MM.1S (cell line): ENCODE results near the gene PREX1.

Experiments used
- DNase-seq: peaks from one replicate; pipeline ENCODE4 v3.0.0-alpha.2; 2015
- H2AFZ ChIP-seq: fragments of 300-600 bp; sonication (generic); 2 replicates; pipeline ENCODE4 v1.6.0; 2016; ENCODE audit warnings: antibody characterized with exemption, low read length
- H3F3A ChIP-seq: fragments of 300-600 bp; sonication (generic); 2 replicates; pipeline ENCODE4 v1.6.1; 2016; ENCODE audit warnings: mild to moderate bottlenecking, antibody characterized with exemption, low read length, moderate library complexity, mixed read lengths; ENCODE audit not compliant: insufficient read depth
- H3K27ac ChIP-seq: fragments of 300-600 bp; sonication (generic); 2 replicates; pipeline ENCODE4 v1.5.1; 2016; ENCODE audit warnings: mild to moderate bottlenecking, low read length
- H3K27me3 ChIP-seq: fragments of 300-600 bp; sonication (generic); replicated peaks from 2 replicates; pipeline ENCODE4 v1.6.0; 2016; ENCODE audit warnings: low read length; ENCODE audit not compliant: insufficient read depth
- H3K36me3 ChIP-seq: fragments of 300-600 bp; sonication (generic); replicated peaks from 2 replicates; pipeline ENCODE4 v1.6.1; 2016; ENCODE audit warnings: mild to moderate bottlenecking, low read length, mixed read lengths; ENCODE audit not compliant: insufficient read depth
- H3K4me1 ChIP-seq: fragments of 300-600 bp; sonication (generic); 2 replicates; pipeline ENCODE4 v1.6.1; 2016; ENCODE audit warnings: low read length, mixed read lengths
- H3K4me2 ChIP-seq: fragments of 300-600 bp; sonication (generic); 2 replicates; pipeline ENCODE4 v1.6.0; 2016; ENCODE audit warnings: low read depth, low read length
- H3K4me3 ChIP-seq: fragments of 300-600 bp; sonication (generic); 2 replicates; pipeline ENCODE4 v1.5.1; 2016; ENCODE audit warnings: low read length, mixed read lengths
- H3K79me2 ChIP-seq: fragments of 300-600 bp; sonication (generic); 2 replicates; pipeline ENCODE4 v1.6.1; 2016; ENCODE audit warnings: mixed run types, low read length, mixed read lengths
- H3K9ac ChIP-seq: fragments of 300-600 bp; sonication (generic); 2 replicates; pipeline ENCODE4 v1.6.1; 2016; ENCODE audit warnings: low read length, mixed read lengths
- H3K9me2 ChIP-seq: fragments of 300-600 bp; sonication (generic); replicated peaks from 2 replicates; pipeline ENCODE4 v1.6.1; 2016; ENCODE audit warnings: mild to moderate bottlenecking, low read length, mixed read lengths; ENCODE audit not compliant: insufficient read depth
- H3K9me3 ChIP-seq: fragments of 300-600 bp; sonication (generic); replicated peaks from 2 replicates; pipeline ENCODE4 v1.6.1; 2016; ENCODE audit warnings: mild to moderate bottlenecking, low read length, mixed read lengths; ENCODE audit not compliant: insufficient read depth
- H4K20me1 ChIP-seq: fragments of 300-600 bp; sonication (generic); 2 replicates; pipeline ENCODE4 v1.6.1; 2016; ENCODE audit warnings: mild to moderate bottlenecking, low read length, moderate library complexity, mixed read lengths; ENCODE audit not compliant: insufficient read depth
- CTCF ChIP-seq: fragments of 300-600 bp; sonication (generic); IDR thresholded peaks from 2 replicates; pipeline ENCODE4 v1.5.1; 2016; ENCODE audit warnings: antibody characterized with exemption, low read length, mixed read lengths
- EZH2 ChIP-seq: fragments of 300-600 bp; sonication (generic); optimal IDR thresholded peaks from 2 replicates; pipeline ENCODE3; 2017; ENCODE audit warnings: low read depth, mild to moderate bottlenecking, antibody characterized with exemption, low read length, mixed read lengths
- EZH2phosphoT487 ChIP-seq: fragments of 300-600 bp; sonication (generic); IDR thresholded peaks from 2 replicates; pipeline ENCODE4 v1.6.1; 2018; ENCODE audit warnings: antibody characterized with exemption, low read length

PREX1 gene

GRCh38 chr20:48729538-48729937 is 98.3 kb downstream of the PREX1 start:
- no peak overlapping the region for H3K4me2 ChIP-seq
- no peaks in the 10 kb centered on the region for H3F3A ChIP-seq

GRCh38 chr20:48728042-48728825 is 99.6 kb downstream of the PREX1 start:
- no peak overlapping the region for H3K27ac ChIP-seq
- H4K20me1 ChIP-seq, result no peaks in the 10 kb centered on the region
- DNase-seq, result no peak
- H3K4me3 ChIP-seq, result no peak overlapping the region
- no peaks in the 10 kb centered on the region for H3K9me2 ChIP-seq
- H2AFZ ChIP-seq, result no peak overlapping the region
- no peaks in the 10 kb centered on the region for H3K79me2 ChIP-seq
- H3F3A ChIP-seq, result no peaks in the 10 kb centered on the region
- H3K4me1 ChIP-seq, result no peaks in the 10 kb centered on the region
- no peaks in the 10 kb centered on the region for H3K36me3 ChIP-seq
- no peaks in the 10 kb centered on the region for H3K9me3 ChIP-seq
- TF ChIP-seq EZH2phosphoT487 (no peak), CTCF (no peak)
- no peak overlapping the region for H3K4me2 ChIP-seq
- no peaks in the 10 kb centered on the region for H3K27me3 ChIP-seq
- H3K9ac ChIP-seq, result no peak overlapping the region

More at GRCh38 chr20:48729538-48729937, 98.3 kb downstream of the PREX1 start:
- H3K36me3 ChIP-seq, result no peaks in the 10 kb centered on the region
- no peak overlapping the region for H3K4me3 ChIP-seq
- H3K9me2 ChIP-seq, result no peaks in the 10 kb centered on the region
- no peak overlapping the region for H3K9ac ChIP-seq
- TF ChIP-seq CTCF (no peak), EZH2 (no peak), EZH2phosphoT487 (no peak)
- H3K4me1 ChIP-seq, result no peaks in the 10 kb centered on the region
- H3K9me3 ChIP-seq, result no peaks in the 10 kb centered on the region
- DNase-seq, result no peak
- no peaks in the 10 kb centered on the region for H3K27me3 ChIP-seq
- no peaks in the 10 kb centered on the region for H3K79me2 ChIP-seq
- H3K27ac ChIP-seq, result no peak overlapping the region
- no peak overlapping the region for H2AFZ ChIP-seq
- H4K20me1 ChIP-seq, result no peaks in the 10 kb centered on the region

GRCh38 chr20:48727226-48727625 is 100.6 kb downstream of the PREX1 start:
- H3K27ac ChIP-seq, result no peak overlapping the region
- TF ChIP-seq EZH2 (no peak), EZH2phosphoT487 (no peak), CTCF (no peak)

More at GRCh38 chr20:48727226-48727625, 100.6 kb downstream of the PREX1 start:
- H3K4me2 ChIP-seq, result no peak overlapping the region
- no peak overlapping the region for H3K9ac ChIP-seq
- H3K9me3 ChIP-seq, result no peaks in the 10 kb centered on the region
- no peak overlapping the region for H3K4me3 ChIP-seq
- no peaks in the 10 kb centered on the region for H3F3A ChIP-seq
- H4K20me1 ChIP-seq, result no peaks in the 10 kb centered on the region
- no peaks in the 10 kb centered on the region for H3K4me1 ChIP-seq
- no peaks in the 10 kb centered on the region for H3K36me3 ChIP-seq
- no peaks in the 10 kb centered on the region for H3K9me2 ChIP-seq
- no peaks in the 10 kb centered on the region for H3K27me3 ChIP-seq
- DNase-seq, result no peak
- H3K79me2 ChIP-seq, result no peaks in the 10 kb centered on the region
- no peak overlapping the region for H2AFZ ChIP-seq
